ENCODE results near the gene TRIM2.

DNA sequence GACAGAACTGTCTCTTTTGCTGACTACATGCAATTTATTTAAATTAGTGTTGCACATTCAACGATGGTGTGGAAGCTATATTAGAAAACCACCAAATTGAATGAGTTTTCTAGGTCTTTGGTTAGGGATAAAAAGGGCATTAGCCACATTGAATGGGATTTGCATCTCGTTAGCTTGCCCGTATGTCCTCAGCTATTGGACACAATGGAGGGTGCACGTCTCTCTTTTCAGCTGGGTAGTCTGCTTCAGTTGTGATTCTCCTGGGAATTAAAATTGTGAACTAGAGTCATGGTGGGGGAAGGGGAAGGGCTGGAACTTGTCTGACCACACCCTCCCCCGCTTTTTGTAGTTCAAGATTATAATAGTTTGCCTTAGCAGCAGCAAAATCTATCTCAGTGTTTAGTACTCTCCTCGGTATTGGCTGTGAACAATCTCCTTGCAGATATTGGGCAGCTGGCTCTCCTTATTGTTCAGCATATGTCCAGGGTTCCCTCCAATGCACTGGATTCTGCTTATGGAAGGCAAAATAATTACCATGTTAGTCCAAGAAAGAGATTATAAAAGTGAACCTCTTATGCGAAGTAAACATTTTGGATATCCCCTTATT lies 23.3 kb downstream of the TRIM2 start:
- TF ChIP-seq, protein P1, sequence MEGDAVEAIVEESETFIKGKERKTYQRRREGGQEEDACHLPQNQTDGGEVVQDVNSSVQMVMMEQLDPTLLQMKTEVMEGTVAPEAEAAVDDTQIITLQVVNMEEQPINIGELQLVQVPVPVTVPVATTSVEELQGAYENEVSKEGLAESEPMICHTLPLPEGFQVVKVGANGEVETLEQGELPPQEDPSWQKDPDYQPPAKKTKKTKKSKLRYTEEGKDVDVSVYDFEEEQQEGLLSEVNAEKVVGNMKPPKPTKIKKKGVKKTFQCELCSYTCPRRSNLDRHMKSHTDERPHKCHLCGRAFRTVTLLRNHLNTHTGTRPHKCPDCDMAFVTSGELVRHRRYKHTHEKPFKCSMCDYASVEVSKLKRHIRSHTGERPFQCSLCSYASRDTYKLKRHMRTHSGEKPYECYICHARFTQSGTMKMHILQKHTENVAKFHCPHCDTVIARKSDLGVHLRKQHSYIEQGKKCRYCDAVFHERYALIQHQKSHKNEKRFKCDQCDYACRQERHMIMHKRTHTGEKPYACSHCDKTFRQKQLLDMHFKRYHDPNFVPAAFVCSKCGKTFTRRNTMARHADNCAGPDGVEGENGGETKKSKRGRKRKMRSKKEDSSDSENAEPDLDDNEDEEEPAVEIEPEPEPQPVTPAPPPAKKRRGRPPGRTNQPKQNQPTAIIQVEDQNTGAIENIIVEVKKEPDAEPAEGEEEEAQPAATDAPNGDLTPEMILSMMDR (IDR thresholded peaks at IDR 0.05): no peak
- no peak for TF ChIP-seq POLR2A (IDR thresholded peaks at IDR 0.05)

Measured in adrenal gland (tissue), 5 donors.